ENCODE data around the gene VSIG2. TPM values are rescaled to one million over a fixed set of nuclear protein-coding genes. Genes with fewer than 3 reads are reported as not detected.

VSIG2 gene
- total and polyA plus RNA-seq, 12 donors, result 0.55 to 2.3 (median 1.1) TPM

GRCh38 chr11:124756033-124756752 is 4.1 kb upstream of the VSIG2 start:
- Histone ChIP-seq H3K27me3 (peaks cover 0 to 72% (median 56%) of the 10 kb centered on the region in 7 donors), H3K9me3 (no peaks in the 10 kb centered on the region), H3K4me1 (peaks cover 14 to 94% (median 81%) of the 10 kb centered on the region in 9 donors), H3K36me3 (peaks cover 0 to 59% (median 12%) of the 10 kb centered on the region in 9 donors), H3K27ac (peak overlapping the region in 3 of 10 donors; percentile 2 to 99 (median 22)), H3K4me3 (no peak overlapping the region)
- DNase-seq (no peak), ATAC-seq (no peak)
- TF ChIP-seq CTCF (IDR thresholded peaks at IDR 0.05), result no peak
- intact Hi-C loops (cut with DNase I), result loop anchor here in 1 of 10 donors (5.0 kb wide), 1 partner anchor 81 kb away; no protein-coding TSS in a partner anchor
- WGBS, 2 donors, result 26 to 31% methylated on average over 9 of the region's 9 CpGs

GRCh38 chr11:124754710-124755109 is 2.7 kb upstream of the VSIG2 start:
- intact Hi-C loops (cut with DNase I), result loop anchor here in 1 of 10 donors (5.0 kb wide), 1 partner anchor 83 kb away; no protein-coding TSS in a partner anchor
- WGBS, 2 donors, result 56% methylated on average over 6 of the region's 6 CpGs
- Histone ChIP-seq H3K27me3 (peaks cover 0 to 67% (median 50%) of the 10 kb centered on the region in 7 donors), H3K4me3 (no peak overlapping the region), H3K27ac (peak overlapping the region in 3 of 10 donors; percentile 22 to 58 (median 30)), H3K9me3 (no peaks in the 10 kb centered on the region), H3K4me1 (peaks cover 11 to 97% (median 75%) of the 10 kb centered on the region in 9 donors), H3K36me3 (peaks cover 0 to 59% (median 12%) of the 10 kb centered on the region in 9 donors)
- TF ChIP-seq CTCF (IDR thresholded peaks at IDR 0.05), result no peak
- ATAC-seq (no peak), DNase-seq (no peak)

- 60 to 64% methylated on average over 4 of the region's 4 CpGs for WGBS, 2 donors
- Histone ChIP-seq H3K4me3 (no peak overlapping the region), H3K9me3 (no peaks in the 10 kb centered on the region), H3K36me3 (peaks cover 0 to 59% (median 12%) of the 10 kb centered on the region in 9 donors), H3K27ac (peak overlapping the region in 4 of 10 donors; percentile 14 to 58 (median 26)), H3K27me3 (peaks cover 0 to 64% (median 48%) of the 10 kb centered on the region in 7 donors), H3K4me1 (peaks cover 11 to 98% (median 75%) of the 10 kb centered on the region in 9 donors)
- intact Hi-C loops (cut with DNase I), result no loop called here
- no peak for DNase-seq
- ATAC-seq, result no peak
- TF ChIP-seq CTCF (IDR thresholded peaks at IDR 0.05), result no peak
Measured at GRCh38 chr11:124754309-124754708, 2.3 kb upstream of the VSIG2 start.

GRCh38 chr11:124753624-124754023 is 1.6 kb upstream of the VSIG2 start:
- H3K4me3 ChIP-seq, result no peak overlapping the region
- intact Hi-C loops (cut with DNase I), result no loop called here
- H3K36me3 ChIP-seq, result peaks cover 0 to 59% (median 12%) of the 10 kb centered on the region in 9 donors
- 82 to 88% methylated on average over 7 of the region's 7 CpGs for WGBS, 2 donors
- DNase-seq, result no peak
- H3K27me3 ChIP-seq, result peaks cover 0 to 64% (median 50%) of the 10 kb centered on the region in 7 donors
- H3K27ac ChIP-seq, result peak overlapping the region in 5 of 10 donors; percentile 12 to 58 (median 41)
- no peak for TF ChIP-seq CTCF (IDR thresholded peaks at IDR 0.05)
- no peaks in the 10 kb centered on the region for H3K9me3 ChIP-seq
- H3K4me1 ChIP-seq, result peaks cover 11 to 98% (median 75%) of the 10 kb centered on the region in 9 donors
- ATAC-seq, result no peak

Data from heart right ventricle (tissue), 16 donors.